T47D (cell line): Measurements from ENCODE around the gene BOLA3.

ENCODE experiments used
- DNase-seq, 2 experiments: peaks; one replicate each; pipeline versions ENCODE4 v3.0.0 to v3.0.0-alpha.2; 2011 to 2012; ENCODE audit warnings: low read depth in 1 of 2, low spot score in 1 of 2
- JUND ChIP-seq: IDR thresholded peaks from 2 replicates; pipeline ENCODE4 v1.6.1; 2012; ENCODE audit warnings: low read depth
- in situ Hi-C: cut with HindIII; loops from 2 replicates; pipeline ENCODE4 v1.10.0; 2016; ENCODE audit warnings: low sequenced_read_pairs, low pct_unique_long_range_greater_than_20kb

The BOLA3 gene

DNA sequence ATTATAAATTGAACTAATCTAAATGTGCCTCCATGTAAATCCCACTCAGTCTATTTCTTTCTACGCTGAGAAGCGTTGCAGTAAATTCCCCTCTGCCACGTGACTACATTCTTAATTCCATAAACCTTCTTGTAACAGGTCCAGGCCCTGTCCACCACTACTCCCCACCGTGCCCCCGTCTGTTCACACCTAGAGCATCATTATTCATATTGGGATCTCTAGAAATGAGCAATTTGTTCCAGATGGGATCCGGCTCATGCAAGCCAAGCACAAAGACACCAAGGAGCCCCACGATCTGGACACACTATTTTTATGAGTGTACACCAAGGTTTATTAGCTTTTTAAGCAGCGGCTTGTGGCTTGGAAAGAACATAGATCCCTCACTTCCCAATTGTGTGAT lies 38.2 kb downstream of the BOLA3 start:
- in situ Hi-C loops = no loop called here
- DNase-seq = no peak
- TF ChIP-seq JUND = no peak

DNA sequence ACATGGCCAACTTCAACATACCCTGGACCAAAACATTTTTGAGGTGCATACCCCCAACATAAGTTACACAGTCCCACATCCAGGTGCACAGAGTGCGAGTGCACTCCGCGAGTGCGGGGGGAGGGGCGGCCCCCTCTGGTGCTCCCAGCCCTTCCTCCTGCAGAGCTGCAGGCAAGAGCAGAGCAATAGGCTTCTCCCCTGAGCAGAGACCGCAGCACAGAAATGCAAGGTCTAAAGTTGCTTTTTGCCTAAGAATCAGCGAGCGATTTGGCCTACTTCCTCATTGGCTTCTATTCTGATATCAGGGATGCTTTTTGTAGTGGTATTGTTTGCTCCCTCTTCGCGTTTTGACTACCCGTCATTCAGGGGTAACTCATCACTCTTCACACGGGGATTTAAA lies 40.6 kb downstream of the BOLA3 start:
- DNase-seq = no peak

GRCh38 chr2:74105413-74105812 lies 42.3 kb downstream of the BOLA3 start:
- in situ Hi-C loops = no loop called here
- no peak for TF ChIP-seq JUND
- no peak for DNase-seq

More for the DNA sequence above, 40.6 kb downstream of the BOLA3 start:
- in situ Hi-C loops = no loop called here
- TF ChIP-seq JUND = no peak

- no peak for TF ChIP-seq JUND
- in situ Hi-C loops = no loop called here
- DNase-seq = no peak
Observed at GRCh38 chr2:74104839-74105238, 42.9 kb downstream of the BOLA3 start.

- TF ChIP-seq JUND = no peak
- in situ Hi-C loops = no loop called here
- no peak for DNase-seq
Observed at GRCh38 chr2:74103763-74104162, 43.9 kb downstream of the BOLA3 start.

DNA sequence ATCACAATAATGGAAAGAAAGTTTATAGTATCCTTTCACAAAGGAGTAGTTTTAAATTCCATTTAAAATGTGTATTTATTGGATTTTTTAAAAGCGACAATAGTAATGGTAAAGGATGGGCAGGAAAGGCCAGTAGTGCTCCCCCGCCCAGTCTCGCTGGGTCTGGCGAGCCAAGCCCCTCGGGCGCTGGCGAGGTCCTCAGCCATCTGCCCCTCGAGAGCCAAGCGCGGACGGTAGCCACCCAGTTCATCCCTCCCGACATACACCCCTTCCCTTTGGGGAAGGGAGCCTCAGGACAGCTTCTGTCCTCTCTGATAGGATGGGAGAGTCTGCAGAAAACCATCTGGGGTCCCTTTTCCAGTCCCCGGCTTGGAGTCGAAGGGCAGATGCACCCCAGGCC lies 45.2 kb downstream of the BOLA3 start:
- TF ChIP-seq JUND = no peak
- in situ Hi-C loops = no loop called here
- no peak for DNase-seq

DNA sequence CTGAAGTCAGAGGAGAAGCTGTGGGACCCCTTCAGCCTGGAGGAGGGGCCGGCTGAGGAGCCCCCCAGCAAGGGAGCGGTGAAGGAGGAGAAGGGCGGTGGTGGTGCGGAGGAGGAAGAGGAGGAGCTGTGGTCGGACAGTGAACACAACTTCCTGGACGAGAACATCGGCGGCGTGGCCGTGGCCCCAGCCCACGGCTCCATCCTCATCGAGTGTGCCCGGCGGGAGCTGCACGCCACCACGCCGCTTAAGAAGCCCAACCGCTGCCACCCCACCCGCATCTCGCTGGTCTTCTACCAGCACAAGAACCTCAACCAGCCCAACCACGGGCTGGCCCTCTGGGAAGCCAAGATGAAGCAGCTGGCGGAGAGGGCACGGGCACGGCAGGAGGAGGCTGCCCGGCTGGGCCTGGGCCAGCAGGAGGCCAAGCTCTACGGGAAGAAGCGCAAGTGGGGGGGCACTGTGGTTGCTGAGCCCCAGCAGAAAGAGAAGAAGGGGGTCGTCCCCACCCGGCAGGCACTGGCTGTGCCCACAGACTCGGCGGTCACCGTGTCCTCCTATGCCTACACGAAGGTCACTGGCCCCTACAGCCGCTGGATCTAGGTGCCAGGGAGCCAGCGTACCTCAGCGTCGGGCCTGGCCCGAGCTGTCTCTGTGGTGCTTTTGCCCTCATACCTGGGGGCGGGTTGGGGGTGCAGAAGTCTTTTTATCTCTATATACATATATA lies 46.0 kb downstream of the BOLA3 start:
- no peak for TF ChIP-seq JUND
- in situ Hi-C loops = no loop called here
- no peak for DNase-seq

DNA sequence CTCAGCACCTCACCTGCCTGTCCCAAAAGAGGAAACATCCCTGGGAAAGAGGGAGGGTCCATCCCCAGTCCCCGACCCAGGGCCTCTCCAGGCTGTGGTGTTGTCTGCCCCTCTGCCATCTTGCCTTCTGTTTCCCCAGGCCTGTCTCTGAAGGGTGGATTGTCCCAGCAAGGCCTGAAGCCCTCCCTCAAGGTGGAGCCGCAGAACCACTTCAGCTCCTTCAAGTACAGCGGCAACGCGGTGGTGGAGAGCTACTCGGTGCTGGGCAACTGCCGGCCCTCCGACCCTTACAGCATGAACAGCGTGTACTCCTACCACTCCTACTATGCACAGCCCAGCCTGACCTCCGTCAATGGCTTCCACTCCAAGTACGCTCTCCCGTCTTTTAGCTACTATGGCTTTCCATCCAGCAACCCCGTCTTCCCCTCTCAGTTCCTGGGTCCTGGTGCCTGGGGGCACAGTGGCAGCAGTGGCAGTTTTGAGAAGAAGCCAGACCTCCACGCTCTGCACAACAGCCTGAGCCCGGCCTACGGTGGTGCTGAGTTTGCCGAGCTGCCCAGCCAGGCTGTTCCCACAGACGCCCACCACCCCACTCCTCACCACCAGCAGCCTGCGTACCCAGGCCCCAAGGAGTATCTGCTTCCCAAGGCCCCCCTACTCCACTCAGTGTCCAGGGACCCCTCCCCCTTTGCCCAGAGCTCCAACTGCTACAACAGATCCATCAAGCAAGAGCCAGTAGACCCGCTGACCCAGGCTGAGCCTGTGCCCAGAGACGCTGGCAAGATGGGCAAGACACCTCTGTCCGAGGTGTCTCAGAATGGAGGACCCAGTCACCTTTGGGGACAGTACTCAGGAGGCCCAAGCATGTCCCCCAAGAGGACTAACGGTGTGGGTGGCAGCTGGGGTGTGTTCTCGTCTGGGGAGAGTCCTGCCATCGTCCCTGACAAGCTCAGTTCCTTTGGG lies 47.2 kb downstream of the BOLA3 start:
- TF ChIP-seq JUND = no peak
- in situ Hi-C loops = no loop called here

GRCh38 chr2:74099835-74100234 lies 47.9 kb downstream of the BOLA3 start:
- in situ Hi-C loops = no loop called here
- DNase-seq = no peak
- TF ChIP-seq JUND = no peak

More for the DNA sequence above, 47.2 kb downstream of the BOLA3 start:
- no peak for DNase-seq

DNA sequence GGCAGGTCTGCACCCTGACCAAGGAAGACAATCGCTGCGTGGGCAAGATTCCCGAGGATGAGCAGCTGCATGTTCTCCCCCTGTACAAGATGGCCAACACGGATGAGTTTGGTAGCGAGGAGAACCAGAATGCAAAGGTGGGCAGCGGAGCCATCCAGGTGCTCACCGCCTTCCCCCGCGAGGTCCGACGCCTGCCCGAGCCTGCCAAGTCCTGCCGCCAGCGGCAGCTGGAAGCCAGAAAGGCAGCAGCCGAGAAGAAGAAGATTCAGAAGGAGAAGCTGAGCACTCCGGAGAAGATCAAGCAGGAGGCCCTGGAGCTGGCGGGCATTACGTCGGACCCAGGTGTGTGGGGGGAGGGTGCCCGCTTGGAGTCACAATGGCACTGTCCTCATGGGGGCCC lies 48.4 kb downstream of the BOLA3 start:
- no peak for TF ChIP-seq JUND
- no peak for DNase-seq
- in situ Hi-C loops = no loop called here

GRCh38 chr2:74097574-74097973 lies 50.1 kb downstream of the BOLA3 start:
- in situ Hi-C loops = no loop called here
- DNase-seq = no peak
- no peak for TF ChIP-seq JUND

GRCh38 chr2:74096052-74096451 lies 51.7 kb downstream of the BOLA3 start:
- DNase-seq = no peak
- in situ Hi-C loops = no loop called here
- TF ChIP-seq JUND = no peak

DNA sequence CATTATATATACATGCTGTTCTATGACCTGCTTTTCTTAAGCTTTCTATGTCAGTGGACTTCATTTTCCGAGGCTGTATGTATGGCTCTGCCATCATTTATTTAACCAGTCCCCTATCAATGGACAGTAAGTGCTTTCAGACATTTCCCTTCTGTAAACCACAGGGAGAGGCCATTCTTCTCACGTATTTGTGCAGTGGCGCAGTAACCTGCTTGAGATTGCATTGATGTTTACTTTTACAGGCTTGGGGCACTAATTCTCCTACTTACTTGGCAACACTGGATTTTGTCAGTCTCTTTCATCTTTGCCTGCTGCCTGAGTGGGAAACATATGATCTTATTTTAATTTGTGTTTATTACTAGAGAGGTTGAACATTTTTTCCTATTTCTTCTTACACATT lies 52.1 kb downstream of the BOLA3 start:
- in situ Hi-C loops = no loop called here
- no peak for DNase-seq
- TF ChIP-seq JUND = no peak

GRCh38 chr2:74094291-74094690 lies 53.4 kb downstream of the BOLA3 start:
- in situ Hi-C loops = no loop called here
- no peak for TF ChIP-seq JUND
- no peak for DNase-seq
